ENCODE results near the gene TRAIP. TPM values are rescaled to one million over a fixed set of nuclear protein-coding genes. Genes with fewer than 3 reads are reported as not detected.

Gene TRAIP
- total RNA-seq, 1 donor from 2014 or later, result 16.2 TPM

DNA sequence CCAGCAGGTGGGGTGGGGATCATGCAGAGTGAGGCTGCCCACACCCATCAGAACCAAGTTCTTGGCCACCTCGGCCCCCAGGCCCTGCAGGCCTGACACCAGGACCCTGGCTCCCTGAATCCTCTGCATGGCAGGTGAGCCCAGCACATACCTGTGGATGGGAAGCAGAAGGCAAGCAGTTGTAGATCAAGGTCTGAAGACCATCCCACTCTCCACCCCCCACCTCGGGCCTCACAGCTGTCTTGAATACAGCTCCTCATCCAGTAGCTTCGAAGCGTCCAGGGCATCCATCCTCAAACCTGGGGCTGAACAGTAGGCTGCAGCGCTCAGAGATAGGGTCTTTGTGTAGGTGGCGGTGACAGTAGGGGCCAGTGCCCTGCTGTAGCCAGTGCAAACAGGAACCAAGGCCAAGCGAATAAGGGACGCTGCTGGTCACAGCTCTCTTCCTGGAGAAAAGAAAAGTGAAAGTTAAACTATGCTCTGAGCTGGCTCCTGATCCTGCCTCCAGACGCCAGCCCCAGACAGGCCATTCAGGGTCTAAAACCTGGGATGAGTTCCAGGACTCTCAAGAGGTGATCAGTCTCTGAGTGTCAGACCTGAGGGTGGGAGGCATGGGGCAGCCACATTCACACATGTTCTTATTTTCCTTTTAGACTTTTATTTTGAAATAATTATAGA, 42.7 kb downstream of the TRAIP start, which contains the start of gene UBA7:
Gene UBA7, minus strand, starts transcription at position 457 of the 678 bp plus-strand sequence. Its CDS starts 166 bp downstream, at position 291.
- H3K4me1 Mint-ChIP-seq (ENCODE audit: low read depth), result no peaks in the 10 kb centered on the region
- H3K27me3 Mint-ChIP-seq, result no peaks in the 10 kb centered on the region
- H3K4me3 Mint-ChIP-seq (ENCODE audit: low read depth), result no peak within 1 kb of the TSS
- no peak for TF ChIP-seq CTCF (IDR thresholded peaks at IDR 0.05; ENCODE audit: unreplicated experiment)
- H3K36me3 Mint-ChIP-seq (ENCODE audit: insufficient read depth), result no peaks in the 10 kb centered on the region
- DNase-seq (ENCODE audit: low spot score, unreplicated experiment), result no peak
- no peaks in the 10 kb centered on the region for H3K9me3 Mint-ChIP-seq (ENCODE audit: low read depth)
- H3K27ac Mint-ChIP-seq, result no peak within 1 kb of the TSS

DNA sequence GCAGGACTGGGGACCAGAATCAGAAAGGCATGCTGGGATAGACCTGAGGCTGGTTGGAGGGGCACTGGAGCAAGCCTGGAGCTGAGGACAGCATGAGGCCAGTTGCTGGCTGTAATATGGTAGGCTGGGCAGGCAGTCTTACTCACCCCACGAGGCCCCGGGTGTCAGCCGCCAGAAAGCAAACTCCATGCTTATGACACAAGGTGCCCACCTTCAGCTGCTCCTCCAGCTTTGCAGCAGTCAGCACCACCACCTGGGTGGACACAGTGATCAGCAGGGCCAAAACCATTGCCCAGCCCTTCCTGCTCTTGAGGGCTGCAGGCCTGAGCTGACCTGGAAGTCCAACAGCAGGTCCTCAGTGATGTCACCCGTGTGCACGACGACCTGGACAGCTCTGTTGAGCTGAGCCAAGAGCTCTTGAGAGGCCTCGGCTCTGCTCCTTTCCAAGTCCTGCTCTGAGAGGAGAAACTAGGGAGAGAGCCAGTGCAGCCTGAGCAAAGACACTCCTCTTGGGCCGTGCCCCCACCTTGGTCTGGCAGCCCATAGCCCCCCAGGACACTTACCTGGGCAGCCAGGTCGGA, 43.4 kb downstream of the TRAIP start:
- H3K36me3 Mint-ChIP-seq (ENCODE audit: insufficient read depth), result no peaks in the 10 kb centered on the region
- H3K27ac Mint-ChIP-seq, result no peak overlapping the region
- no peaks in the 10 kb centered on the region for H3K27me3 Mint-ChIP-seq
- H3K4me3 Mint-ChIP-seq (ENCODE audit: low read depth), result no peak overlapping the region
- H3K9me3 Mint-ChIP-seq (ENCODE audit: low read depth), result no peaks in the 10 kb centered on the region
- no peak for TF ChIP-seq CTCF (IDR thresholded peaks at IDR 0.05; ENCODE audit: unreplicated experiment)
- DNase-seq (ENCODE audit: low spot score, unreplicated experiment), result no peak
- H3K4me1 Mint-ChIP-seq (ENCODE audit: low read depth), result no peaks in the 10 kb centered on the region

DNA sequence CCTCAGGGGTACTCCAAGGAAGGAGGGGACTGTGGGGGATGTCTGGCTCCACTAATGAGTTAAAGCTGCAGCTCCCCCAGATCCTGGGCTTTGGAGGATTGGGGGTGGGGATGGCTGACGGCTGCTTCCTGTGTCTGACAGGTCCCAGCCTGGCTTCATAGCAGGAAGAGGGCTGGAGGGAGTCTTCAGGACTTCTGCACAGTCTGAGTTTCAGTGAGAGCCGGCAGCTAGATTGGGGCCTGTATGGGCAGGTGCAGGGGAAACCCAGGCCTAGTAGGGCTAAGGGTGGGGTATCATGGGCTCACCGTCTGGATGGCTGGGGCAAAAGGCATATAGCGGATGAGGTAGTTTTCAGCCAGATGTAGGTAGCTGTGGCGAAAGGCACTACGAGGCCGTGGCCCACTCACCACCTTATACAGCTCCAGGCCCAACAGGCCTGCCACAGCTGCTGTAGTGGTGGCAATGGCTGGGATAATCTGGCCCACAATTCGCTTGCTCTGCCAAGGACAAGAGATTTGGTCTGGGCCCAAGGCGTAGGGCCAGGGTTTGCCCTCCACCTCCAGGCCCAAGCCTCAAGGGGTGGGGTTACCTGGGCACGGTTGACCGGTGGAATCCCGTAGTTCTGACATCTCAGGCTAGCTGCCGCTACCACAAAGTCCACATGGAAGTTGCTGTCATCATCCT, 48.8 kb downstream of the TRAIP start:
- no peak for DNase-seq (ENCODE audit: low spot score, unreplicated experiment)
- H3K4me3 Mint-ChIP-seq (ENCODE audit: low read depth), result no peak overlapping the region
- peaks cover 6% of the 10 kb centered on the region for H3K4me1 Mint-ChIP-seq (ENCODE audit: low read depth)
- peaks cover 25% of the 10 kb centered on the region for H3K27me3 Mint-ChIP-seq
- no peak overlapping the region for H3K27ac Mint-ChIP-seq
- H3K36me3 Mint-ChIP-seq (ENCODE audit: insufficient read depth), result no peaks in the 10 kb centered on the region
- no peaks in the 10 kb centered on the region for H3K9me3 Mint-ChIP-seq (ENCODE audit: low read depth)
- no peak for TF ChIP-seq CTCF (IDR thresholded peaks at IDR 0.05; ENCODE audit: unreplicated experiment)

DNA sequence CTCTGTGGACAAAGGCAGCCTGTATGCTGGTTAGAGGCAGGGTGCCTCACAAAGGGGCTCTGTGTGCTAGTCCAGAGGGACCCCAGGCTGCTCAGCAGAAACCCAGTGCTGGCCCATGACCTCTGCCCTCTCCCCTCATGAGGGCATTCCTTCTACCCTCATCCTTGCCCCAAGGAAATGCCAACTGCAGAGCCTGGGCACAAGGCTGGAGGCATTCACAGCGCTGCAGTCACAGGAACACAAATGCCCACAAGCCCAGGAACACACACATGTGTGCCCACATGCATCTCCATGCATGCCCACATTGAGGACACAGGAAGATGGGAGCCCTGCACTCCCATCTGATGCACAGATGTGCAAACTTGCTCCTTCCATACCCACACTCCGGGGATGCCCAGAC, 49.5 kb downstream of the TRAIP start:
- no peak overlapping the region for H3K27ac Mint-ChIP-seq
- H3K9me3 Mint-ChIP-seq (ENCODE audit: low read depth), result no peaks in the 10 kb centered on the region
- no peaks in the 10 kb centered on the region for H3K36me3 Mint-ChIP-seq (ENCODE audit: insufficient read depth)
- no peak for TF ChIP-seq CTCF (IDR thresholded peaks at IDR 0.05; ENCODE audit: unreplicated experiment)
- peaks cover 9% of the 10 kb centered on the region for H3K4me1 Mint-ChIP-seq (ENCODE audit: low read depth)
- no peak overlapping the region for H3K4me3 Mint-ChIP-seq (ENCODE audit: low read depth)
- no peak for DNase-seq (ENCODE audit: low spot score, unreplicated experiment)
- H3K27me3 Mint-ChIP-seq, result peaks cover 32% of the 10 kb centered on the region

GRCh38 chr3:49805897-49806701, 50.3 kb downstream of the TRAIP start:
- Mint-ChIP-seq H3K9me3 (ENCODE audit: low read depth) (no peaks in the 10 kb centered on the region), H3K27me3 (peaks cover 39% of the 10 kb centered on the region), H3K4me1 (ENCODE audit: low read depth) (peaks cover 10% of the 10 kb centered on the region), H3K4me3 (ENCODE audit: low read depth) (no peak overlapping the region), H3K27ac (no peak overlapping the region), H3K36me3 (ENCODE audit: insufficient read depth) (no peaks in the 10 kb centered on the region)
- no peak for DNase-seq (ENCODE audit: low spot score, unreplicated experiment)
- no peak for TF ChIP-seq CTCF (IDR thresholded peaks at IDR 0.05; ENCODE audit: unreplicated experiment)
